GM19467 (cell line): ENCODE results near the gene HPRT1.

Experiments
- ATAC-seq: cut with Tn5 transposase; IDR thresholded peaks from one replicate; pipeline ENCODE4 v1.9.1; 2021; ENCODE audit warnings: mild to moderate bottlenecking, moderate library complexity; ENCODE audit not compliant: unreplicated experiment

HPRT1 gene

GRCh38 chrX:134472041-134472440 is 12.1 kb downstream of the HPRT1 start:
- no peak for ATAC-seq

GRCh38 chrX:134476284-134476683 is 16.3 kb downstream of the HPRT1 start:
- no peak for ATAC-seq

GRCh38 chrX:134478374-134478773 is 18.4 kb downstream of the HPRT1 start:
- no peak for ATAC-seq

- no peak for ATAC-seq
These were observed 20.1 kb downstream of the HPRT1 start for GRCh38 chrX:134480061-134480460.

GRCh38 chrX:134481339-134481738 is 21.4 kb downstream of the HPRT1 start:
- no peak for ATAC-seq

- no peak for ATAC-seq
These were observed 22.4 kb downstream of the HPRT1 start for GRCh38 chrX:134482371-134482770.

GRCh38 chrX:134484039-134484438 is 24.1 kb downstream of the HPRT1 start:
- no peak for ATAC-seq

GRCh38 chrX:134501941-134502340 is 42.0 kb downstream of the HPRT1 start:
- no peak for ATAC-seq

- ATAC-seq, result no peak
These were observed 42.7 kb downstream of the HPRT1 start for GRCh38 chrX:134502686-134503085.

GRCh38 chrX:134512566-134512965 is 52.6 kb downstream of the HPRT1 start:
- ATAC-seq, result no peak

- ATAC-seq, result no peak
These were observed 53.1 kb downstream of the HPRT1 start for GRCh38 chrX:134513091-134513490.

- no peak for ATAC-seq
These were observed 61.0 kb downstream of the HPRT1 start for GRCh38 chrX:134520860-134521390.

- no peak for ATAC-seq
These were observed 64.2 kb downstream of the HPRT1 start for GRCh38 chrX:134524181-134524580.

- no peak for ATAC-seq
These were observed 65.3 kb downstream of the HPRT1 start for GRCh38 chrX:134525086-134525792.

- ATAC-seq, result no peak
These were observed 66.4 kb downstream of the HPRT1 start for GRCh38 chrX:134526399-134526798.

GRCh38 chrX:134528960-134529359 is 69.0 kb downstream of the HPRT1 start:
- no peak for ATAC-seq

- no peak for ATAC-seq
These were observed 69.5 kb downstream of the HPRT1 start for GRCh38 chrX:134529481-134529880.

- no peak for ATAC-seq
These were observed 70.9 kb downstream of the HPRT1 start for GRCh38 chrX:134530845-134531244.

GRCh38 chrX:134533352-134533751 is 73.4 kb downstream of the HPRT1 start:
- ATAC-seq, result no peak

- ATAC-seq, result no peak
These were observed 74.0 kb downstream of the HPRT1 start for GRCh38 chrX:134533952-134534351.

- ATAC-seq, result no peak
These were observed 77.4 kb downstream of the HPRT1 start for GRCh38 chrX:134537179-134537955.

GRCh38 chrX:134538316-134538715 is 78.4 kb downstream of the HPRT1 start:
- ATAC-seq, result no peak
